ENCODE results near the gene LRRC31.

DNA sequence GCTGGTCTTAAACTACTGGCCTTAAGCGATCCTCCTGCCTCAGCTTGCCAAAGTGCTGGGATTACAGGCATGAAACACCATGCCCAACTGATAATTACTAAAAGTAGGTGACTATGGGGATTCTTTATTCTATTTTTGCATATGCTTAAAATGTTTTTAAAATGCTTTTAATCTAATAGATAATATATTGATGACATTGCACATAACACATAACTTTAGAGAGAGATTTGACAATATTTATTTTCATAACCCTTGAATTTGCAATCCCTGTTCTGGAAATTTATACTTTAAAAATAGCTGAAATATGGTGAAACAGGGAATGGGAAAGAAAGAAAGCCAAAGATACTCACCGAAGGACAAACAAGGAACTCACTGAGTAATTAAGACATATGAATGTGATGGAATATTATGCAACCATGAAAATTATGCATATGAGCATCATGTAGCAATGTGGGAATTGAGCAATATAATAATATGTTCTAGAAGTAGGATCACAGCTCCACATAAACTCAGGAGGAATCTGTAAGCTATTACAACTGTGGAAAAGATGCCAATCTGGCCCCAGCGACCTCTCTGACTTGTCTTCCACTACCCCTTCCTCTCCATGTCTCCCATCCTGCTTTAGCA, 2.0 kb downstream of the LRRC31 start:
- no peak for TF ChIP-seq EZH2 (IDR thresholded peaks at IDR 0.05)
- TF ChIP-seq, protein P1, sequence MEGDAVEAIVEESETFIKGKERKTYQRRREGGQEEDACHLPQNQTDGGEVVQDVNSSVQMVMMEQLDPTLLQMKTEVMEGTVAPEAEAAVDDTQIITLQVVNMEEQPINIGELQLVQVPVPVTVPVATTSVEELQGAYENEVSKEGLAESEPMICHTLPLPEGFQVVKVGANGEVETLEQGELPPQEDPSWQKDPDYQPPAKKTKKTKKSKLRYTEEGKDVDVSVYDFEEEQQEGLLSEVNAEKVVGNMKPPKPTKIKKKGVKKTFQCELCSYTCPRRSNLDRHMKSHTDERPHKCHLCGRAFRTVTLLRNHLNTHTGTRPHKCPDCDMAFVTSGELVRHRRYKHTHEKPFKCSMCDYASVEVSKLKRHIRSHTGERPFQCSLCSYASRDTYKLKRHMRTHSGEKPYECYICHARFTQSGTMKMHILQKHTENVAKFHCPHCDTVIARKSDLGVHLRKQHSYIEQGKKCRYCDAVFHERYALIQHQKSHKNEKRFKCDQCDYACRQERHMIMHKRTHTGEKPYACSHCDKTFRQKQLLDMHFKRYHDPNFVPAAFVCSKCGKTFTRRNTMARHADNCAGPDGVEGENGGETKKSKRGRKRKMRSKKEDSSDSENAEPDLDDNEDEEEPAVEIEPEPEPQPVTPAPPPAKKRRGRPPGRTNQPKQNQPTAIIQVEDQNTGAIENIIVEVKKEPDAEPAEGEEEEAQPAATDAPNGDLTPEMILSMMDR (IDR thresholded peaks at IDR 0.05): no peak

Measured in neural progenitor cell (in vitro differentiated cells).